Vagina (tissue), 2 donors: ENCODE data around the gene MACIR. TPM values are rescaled to one million over a fixed set of nuclear protein-coding genes. Genes with fewer than 3 reads are reported as not detected.

Experiments
- DNase-seq, 2 donors: peaks; one replicate each; pipeline ENCODE4 v3.0.0-alpha.2; 2017; ENCODE audit errors: extremely low spot score in 2 of 2
- H3K27ac ChIP-seq: fragments of 200-600 bp; sonication (generic); one replicate; pipeline ENCODE4 v1.5.1; 2019
- H3K27me3 ChIP-seq: fragments of 200-600 bp; sonication (generic); one replicate; pipeline ENCODE4 v1.5.1; 2019
- H3K36me3 ChIP-seq, 2 donors: fragments of 200-600 bp; sonication (generic); one replicate each; pipeline ENCODE4 v1.5.1; 2017 to 2019
- H3K4me1 ChIP-seq: fragments of 200-600 bp; sonication (generic); one replicate; pipeline ENCODE4 v1.5.1; 2019
- H3K4me3 ChIP-seq, 2 donors: fragments of 200-600 bp; sonication (generic); 1 replicate in 1 of 2; 2 replicates in 1 of 2; pipeline ENCODE4 v1.5.1; 2016 to 2019
- H3K9me3 ChIP-seq: fragments of 200-600 bp; sonication (generic); one replicate; pipeline ENCODE4 v1.5.1; 2019
- POLR2A ChIP-seq, 2 donors: fragments of 450-650 bp; IDR thresholded peaks; one replicate each; pipeline ENCODE4 v1.6.1; 2017; ENCODE audit warnings: antibody characterized with exemption in 2 of 2, mild to moderate bottlenecking in 2 of 2, moderate library complexity in 2 of 2
- POLR2AphosphoS5 ChIP-seq, 2 donors: sonication (generic); formaldehyde crosslinking; IDR thresholded peaks; one replicate each; pipeline ENCODE4 v1.9.0; 2017; ENCODE audit warnings: antibody characterized with exemption in 2 of 2, mild to moderate bottlenecking in 2 of 2, low read depth in 1 of 2; ENCODE audit not compliant: insufficient read depth in 1 of 2
- intact Hi-C: fragments of 100-400 bp; cut with DNase I; formaldehyde crosslinking; loops from one replicate; pipeline ENCODE4 v1.15.1; 2023
- total RNA-seq: library from RNA; depleted of rRNA; stranded (reverse); fragments of >200 nt; gene quantifications from one replicate; pipeline ENCODE4 v1.2.3, GENCODE V29; 2016
- TF ChIP-seq, protein P1 (sequence below), 3 experiments: fragments of 450-650 bp in 2 of 3; fragments of 200-600 bp in 1 of 3; sonication (generic) in 1 of 3; IDR thresholded peaks; one replicate each; pipeline ENCODE4 v1.5.1; 2017 to 2019; ENCODE audit warnings: antibody characterized with exemption in 3 of 3, mild to moderate bottlenecking in 2 of 3, moderate library complexity in 2 of 3

The MACIR gene
- total RNA-seq, 1 donor from 2014 or later = 6.9 TPM

DNA sequence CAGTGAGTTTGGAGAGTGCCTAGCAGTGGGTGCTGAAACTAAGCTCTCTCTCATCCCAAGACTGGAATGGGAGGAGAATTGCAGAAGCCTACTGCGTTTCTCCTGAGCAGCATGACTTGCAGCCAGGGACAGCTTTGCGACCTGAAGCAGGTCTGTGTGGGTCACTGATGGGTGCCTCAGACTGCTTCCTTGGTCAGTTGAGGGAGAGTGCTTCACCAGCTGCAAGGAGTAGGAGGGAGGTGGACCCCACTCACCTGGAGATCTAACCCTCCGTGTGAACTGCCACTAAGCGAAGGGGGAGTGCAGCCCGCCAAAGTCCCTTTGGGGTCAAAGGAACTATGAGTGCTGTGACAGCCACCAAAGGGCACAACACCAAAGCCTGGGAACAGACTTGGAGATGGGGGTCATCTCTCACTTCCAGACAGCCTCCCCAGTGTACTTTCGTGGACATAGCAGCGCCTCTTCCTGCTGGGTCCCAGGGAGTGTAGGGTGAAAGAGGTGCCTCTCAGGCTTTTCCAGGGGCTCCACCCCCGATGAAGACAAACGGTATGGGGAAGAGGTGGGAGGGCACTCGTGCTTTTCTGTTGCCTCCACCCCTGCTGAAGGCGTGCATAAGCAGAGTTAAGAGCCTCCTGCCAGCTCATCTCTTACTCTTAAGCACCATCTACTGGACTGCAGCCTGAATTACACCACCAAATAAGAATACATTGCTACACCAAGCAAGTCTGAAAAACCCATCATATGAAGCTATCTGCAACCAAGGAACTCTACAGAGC is 34.3 kb upstream of the MACIR start:
- intact Hi-C loops = no loop called here
- no peaks in the 10 kb centered on the region for H3K36me3 ChIP-seq
- no peak overlapping the region for H3K4me3 ChIP-seq
- H3K9me3 ChIP-seq = no peaks in the 10 kb centered on the region
- TF ChIP-seq, protein P1, sequence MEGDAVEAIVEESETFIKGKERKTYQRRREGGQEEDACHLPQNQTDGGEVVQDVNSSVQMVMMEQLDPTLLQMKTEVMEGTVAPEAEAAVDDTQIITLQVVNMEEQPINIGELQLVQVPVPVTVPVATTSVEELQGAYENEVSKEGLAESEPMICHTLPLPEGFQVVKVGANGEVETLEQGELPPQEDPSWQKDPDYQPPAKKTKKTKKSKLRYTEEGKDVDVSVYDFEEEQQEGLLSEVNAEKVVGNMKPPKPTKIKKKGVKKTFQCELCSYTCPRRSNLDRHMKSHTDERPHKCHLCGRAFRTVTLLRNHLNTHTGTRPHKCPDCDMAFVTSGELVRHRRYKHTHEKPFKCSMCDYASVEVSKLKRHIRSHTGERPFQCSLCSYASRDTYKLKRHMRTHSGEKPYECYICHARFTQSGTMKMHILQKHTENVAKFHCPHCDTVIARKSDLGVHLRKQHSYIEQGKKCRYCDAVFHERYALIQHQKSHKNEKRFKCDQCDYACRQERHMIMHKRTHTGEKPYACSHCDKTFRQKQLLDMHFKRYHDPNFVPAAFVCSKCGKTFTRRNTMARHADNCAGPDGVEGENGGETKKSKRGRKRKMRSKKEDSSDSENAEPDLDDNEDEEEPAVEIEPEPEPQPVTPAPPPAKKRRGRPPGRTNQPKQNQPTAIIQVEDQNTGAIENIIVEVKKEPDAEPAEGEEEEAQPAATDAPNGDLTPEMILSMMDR (IDR thresholded peaks at IDR 0.05) = peak in 1 of 3 experiments; percentile 27
- TF ChIP-seq POLR2AphosphoS5 (IDR thresholded peaks at IDR 0.05; ENCODE audit: insufficient read depth in 1 of 2, low read depth in 1 of 2) = no peak
- H3K27me3 ChIP-seq = no peaks in the 10 kb centered on the region
- no peaks in the 10 kb centered on the region for H3K4me1 ChIP-seq
- no peak for DNase-seq
- H3K27ac ChIP-seq = no peak overlapping the region

- Histone ChIP-seq H3K4me3 (no peak overlapping the region), H3K9me3 (no peaks in the 10 kb centered on the region), H3K27me3 (no peaks in the 10 kb centered on the region), H3K36me3 (no peaks in the 10 kb centered on the region), H3K4me1 (no peaks in the 10 kb centered on the region), H3K27ac (no peak overlapping the region)
- TF ChIP-seq POLR2A (IDR thresholded peaks at IDR 0.05) (no peak), POLR2AphosphoS5 (IDR thresholded peaks at IDR 0.05; ENCODE audit: insufficient read depth in 1 of 2, low read depth in 1 of 2) (no peak)
- TF ChIP-seq, protein P1 (IDR thresholded peaks at IDR 0.05) = no peak
- intact Hi-C loops = no loop called here
- no peak for DNase-seq
Measured at GRCh38 chr5:103224894-103225246, 33.7 kb upstream of the MACIR start.

DNA sequence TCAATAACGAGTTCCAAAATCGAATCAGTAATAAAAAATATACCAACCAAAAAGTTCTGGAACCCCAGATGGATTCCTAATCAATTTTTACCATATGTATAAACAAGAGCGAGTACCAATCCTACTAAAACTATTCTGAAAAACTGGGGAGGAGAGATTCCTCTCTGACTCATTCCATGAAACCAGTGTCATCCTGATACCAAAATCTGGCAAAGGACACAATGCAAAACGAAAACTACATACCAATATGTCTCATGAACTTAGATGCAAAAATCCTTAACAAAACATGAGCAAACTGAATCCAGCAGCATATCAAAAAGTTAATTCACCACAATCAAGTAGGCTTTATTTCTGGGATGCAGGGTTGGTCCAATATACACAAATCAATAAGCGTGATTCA is 30.5 kb upstream of the MACIR start:
- H3K36me3 ChIP-seq = no peaks in the 10 kb centered on the region
- TF ChIP-seq POLR2A (IDR thresholded peaks at IDR 0.05) (no peak), POLR2AphosphoS5 (IDR thresholded peaks at IDR 0.05; ENCODE audit: insufficient read depth in 1 of 2, low read depth in 1 of 2) (no peak)
- TF ChIP-seq, protein P1 (IDR thresholded peaks at IDR 0.05) = no peak
- H3K4me1 ChIP-seq = no peaks in the 10 kb centered on the region
- H3K27ac ChIP-seq = no peak overlapping the region
- intact Hi-C loops = no loop called here
- no peak overlapping the region for H3K4me3 ChIP-seq
- H3K9me3 ChIP-seq = no peaks in the 10 kb centered on the region
- no peaks in the 10 kb centered on the region for H3K27me3 ChIP-seq
- no peak for DNase-seq

- Histone ChIP-seq H3K9me3 (no peaks in the 10 kb centered on the region), H3K4me3 (no peak overlapping the region), H3K27me3 (no peaks in the 10 kb centered on the region), H3K27ac (no peak overlapping the region), H3K36me3 (no peaks in the 10 kb centered on the region), H3K4me1 (no peaks in the 10 kb centered on the region)
- no peak for DNase-seq
- TF ChIP-seq POLR2A (IDR thresholded peaks at IDR 0.05) = no peak
- TF ChIP-seq, protein P1 (IDR thresholded peaks at IDR 0.05) = no peak
- no peak for TF ChIP-seq POLR2AphosphoS5 (IDR thresholded peaks at IDR 0.05; ENCODE audit: insufficient read depth in 1 of 2, low read depth in 1 of 2)
- intact Hi-C loops = no loop called here
Measured at GRCh38 chr5:103228588-103228987, 30.0 kb upstream of the MACIR start.

DNA sequence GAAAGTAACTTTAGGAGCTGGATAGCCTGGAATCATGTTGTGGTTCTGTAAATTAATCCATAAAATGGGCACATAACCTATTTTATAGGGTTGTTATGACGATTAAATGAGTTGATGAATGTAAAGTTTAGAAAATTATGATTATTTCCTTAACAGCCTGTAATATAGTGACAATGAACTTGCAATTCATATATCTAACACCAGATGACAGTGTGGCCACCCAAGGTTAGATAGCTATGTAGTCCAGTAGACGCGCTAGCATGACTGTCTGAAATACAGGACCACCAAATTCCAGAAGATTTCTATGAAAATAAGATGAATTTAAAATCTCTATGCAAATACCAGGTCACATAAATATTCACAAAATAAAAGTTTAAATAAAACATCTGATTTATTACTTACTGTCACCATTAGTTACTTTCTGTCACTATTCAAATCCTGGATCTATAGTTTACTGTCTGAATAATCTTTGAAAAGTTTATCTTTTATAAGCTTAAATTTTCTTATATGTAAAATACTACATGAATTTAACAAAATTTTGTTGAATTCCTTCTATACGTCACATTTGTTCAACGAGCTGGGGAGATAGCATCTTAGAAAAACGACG is 26.1 kb upstream of the MACIR start:
- TF ChIP-seq POLR2A (IDR thresholded peaks at IDR 0.05) (no peak), POLR2AphosphoS5 (IDR thresholded peaks at IDR 0.05; ENCODE audit: insufficient read depth in 1 of 2, low read depth in 1 of 2) (no peak)
- TF ChIP-seq, protein P1 (IDR thresholded peaks at IDR 0.05) = peak; percentile 20 to 63 (median 46)
- H3K27me3 ChIP-seq = no peaks in the 10 kb centered on the region
- no peak for DNase-seq
- H3K4me1 ChIP-seq = no peaks in the 10 kb centered on the region
- no peak overlapping the region for H3K27ac ChIP-seq
- no peaks in the 10 kb centered on the region for H3K9me3 ChIP-seq
- H3K4me3 ChIP-seq = no peak overlapping the region
- H3K36me3 ChIP-seq = no peaks in the 10 kb centered on the region
- intact Hi-C loops = loop anchor here (10.0 kb wide), 1 partner anchor 242 kb away; no protein-coding TSS in a partner anchor
